HCT116 (cell line): ENCODE results near the gene MXI1. TPM values are rescaled to one million over a fixed set of nuclear protein-coding genes. Genes with fewer than 3 reads are reported as not detected.
"Not testable (repeated sequence)": the region's sequence is repeated elsewhere in the genome, so short reads cannot be mapped to it uniquely, and the experiment has no call there.

ENCODE experiments used
- ATAC-seq: fragments of 200-7000 bp; cut with Tn5 transposase; 2 replicates; pipeline ENCODE4 v1.9.1; 2020; ENCODE audit warnings: mild to moderate bottlenecking, moderate library complexity
- BruUV-seq: library from RNA; stranded (reverse); fragments of 400-500 nt; replicated peaks from 2 replicates; lab custom pipeline; 2021; lab: Mats Ljungman, UMichigan
- CTCF ChIA-PET: fragments of 300-600 bp; sonication (Branson Sonifier 250); formaldehyde crosslinking; loops from one replicate; lab custom pipeline; 2021; ENCODE audit warnings: antibody characterized with exemption; lab: Charles Lee
- POLR2A ChIA-PET: fragments of 300-600, 350-600 bp; sonication (Branson Sonifier 250); formaldehyde crosslinking; loops from one replicate; lab custom pipeline; 2021; ENCODE audit warnings: antibody characterized with exemption; lab: Charles Lee
- RAD21 ChIA-PET, 2 experiments: fragments of 300-600 bp; sonication (Branson Sonifier 250); formaldehyde crosslinking; loops; one replicate each; lab custom pipeline; 2023; ENCODE audit warnings: low total read pairs in 2 of 2; ENCODE audit not compliant: uncharacterized antibody in 2 of 2, unreplicated experiment in 2 of 2, low non-redundant PET in 1 of 2; lab: Charles Lee
- DNase-seq: peaks from one replicate; pipeline ENCODE4 v3.0.0-alpha.2; 2010; ENCODE audit warnings: low read depth, low spot score
- H2AFZ ChIP-seq: fragments of 200-600 bp; shearing (Covaris generic), sonication (generic); 2 replicates; pipeline ENCODE4 v1.6.1; 2017; ENCODE audit warnings: low read depth, mixed run types, mixed read lengths, antibody characterized with exemption, low read length; ENCODE audit not compliant: poor library complexity, severe bottlenecking
- H3K27ac ChIP-seq: 2 replicates; pipeline ENCODE4 v1.5.1; 2012; ENCODE audit warnings: low read depth, low read length
- H3K27me3 ChIP-seq: fragments of 200-600 bp; sonication (generic); 2 replicates; pipeline ENCODE4 v1.6.1; 2016; ENCODE audit warnings: mixed run types, low read length, mixed read lengths; ENCODE audit not compliant: insufficient read depth
- H3K36me3 ChIP-seq, 2 experiments: fragments of 200-500 bp in 1 of 2; fragments of 200-600 bp in 1 of 2; sonication (Bioruptor generic) in 1 of 2; sonication (generic) in 1 of 2; 2 replicates each; pipeline versions ENCODE4 v1.5.1 to v1.6.1; 2014 to 2016; ENCODE audit warnings: low read length in 2 of 2, inconsistent platforms in 1 of 2, mixed read lengths in 1 of 2, mixed run types in 1 of 2; ENCODE audit not compliant: insufficient read depth in 2 of 2, control insufficient read depth in 1 of 2
- H3K4me1 ChIP-seq, 2 experiments: fragments of 200-600 bp in 1 of 2; sonication (generic) in 1 of 2; 2 replicates each; pipeline versions ENCODE4 v1.5.1 to v1.6.1; 2012 to 2017; ENCODE audit warnings: low read length in 2 of 2, inconsistent platforms in 1 of 2, mild to moderate bottlenecking in 1 of 2, mixed read lengths in 1 of 2, mixed run types in 1 of 2, moderate library complexity in 1 of 2; ENCODE audit not compliant: insufficient read depth in 2 of 2, control insufficient read depth in 1 of 2
- H3K4me2 ChIP-seq: fragments of 200-600 bp; sonication (generic); 2 replicates; pipeline ENCODE4 v1.6.1; 2017; ENCODE audit warnings: mixed run types, low read length, mixed read lengths
- H3K4me3 ChIP-seq, 2 experiments: fragments of 200-600 bp in 1 of 2; sonication (generic) in 1 of 2; replicated peaks in 1 of 2; 2 replicates each; pipeline ENCODE4 v1.5.1; 2011 to 2016; ENCODE audit warnings: low read length in 2 of 2, control low read depth in 1 of 2, low read depth in 1 of 2, mild to moderate bottlenecking in 1 of 2, mixed read lengths in 1 of 2, mixed run types in 1 of 2
- H3K79me2 ChIP-seq: fragments of 200-600 bp; sonication (generic); 2 replicates; pipeline ENCODE4 v1.6.1; 2017; ENCODE audit warnings: mild to moderate bottlenecking, mixed run types, low read length, moderate library complexity, mixed read lengths; ENCODE audit not compliant: insufficient read depth
- H3K9ac ChIP-seq: fragments of 200-600 bp; sonication (generic); 2 replicates; pipeline ENCODE4 v1.6.1; 2016; ENCODE audit warnings: low read length, mixed read lengths
- H3K9me2 ChIP-seq: fragments of 200-600 bp; sonication (generic), shearing (Covaris generic); 2 replicates; pipeline ENCODE4 v1.6.1; 2017; ENCODE audit warnings: mixed run types, mild to moderate bottlenecking, moderate library complexity; ENCODE audit not compliant: insufficient read depth
- H3K9me3 ChIP-seq, 2 experiments: fragments of 200-500 bp in 1 of 2; fragments of 200-600 bp in 1 of 2; sonication (Bioruptor generic) in 1 of 2; sonication (generic) in 1 of 2; 2 replicates each; pipeline ENCODE4 v1.6.1; 2014 to 2017; ENCODE audit warnings: low read length in 2 of 2, mixed read lengths in 2 of 2, inconsistent platforms in 1 of 2, low read depth in 1 of 2, mild to moderate bottlenecking in 1 of 2, mixed run types in 1 of 2, moderate library complexity in 1 of 2; ENCODE audit not compliant: control insufficient read depth in 1 of 2, insufficient read depth in 1 of 2
- H4K20me1 ChIP-seq: fragments of 200-600 bp; sonication (generic), shearing (Covaris generic); 2 replicates; pipeline ENCODE4 v1.6.1; 2017; ENCODE audit warnings: mixed run types, mild to moderate bottlenecking, moderate library complexity; ENCODE audit not compliant: insufficient read depth
- CBX3 ChIP-seq: IDR thresholded peaks from 2 replicates; pipeline ENCODE4 v1.6.1; 2012; ENCODE audit warnings: low read depth
- CTCF ChIP-seq, 3 experiments: fragments of 200-600 bp in 1 of 3; sonication (generic) in 1 of 3; IDR thresholded peaks in 2 of 3; conservative IDR thresholded peaks in 1 of 3; 2 replicates each; pipeline ENCODE4 v1.5.1; 2012 to 2017; ENCODE audit warnings: low read depth in 2 of 3, low read length in 2 of 3, antibody characterized with exemption in 1 of 3, borderline replicate concordance in 1 of 3, control low read depth in 1 of 3, mild to moderate bottlenecking in 1 of 3, mixed read lengths in 1 of 3, mixed run types in 1 of 3, moderate library complexity in 1 of 3; ENCODE audit not compliant: insufficient read depth in 1 of 3
- POLR2A ChIP-seq: IDR thresholded peaks from 2 replicates; pipeline ENCODE4 v1.7.0; 2011; ENCODE audit warnings: borderline replicate concordance; ENCODE audit not compliant: insufficient read depth, insufficient read length; ENCODE audit errors: extremely low read depth
- SP1 ChIP-seq: IDR thresholded peaks from 2 replicates; pipeline ENCODE4 v1.6.1; 2012; ENCODE audit warnings: low read depth
- TCF7L2 ChIP-seq: IDR thresholded peaks from 2 replicates; pipeline ENCODE4 v1.7.0; 2011; ENCODE audit warnings: borderline replicate concordance, inconsistent platforms; ENCODE audit not compliant: insufficient read depth, insufficient read length; ENCODE audit errors: extremely low read depth
- YY1 ChIP-seq: IDR thresholded peaks from 2 replicates; pipeline ENCODE4 v1.6.1; 2011; ENCODE audit warnings: low read length, low read depth, moderate library complexity, mild to moderate bottlenecking; ENCODE audit not compliant: insufficient replicate concordance; ENCODE audit errors: extremely low read depth
- ZBTB33 ChIP-seq: IDR thresholded peaks from 2 replicates; pipeline ENCODE4 v1.6.1; 2011; ENCODE audit warnings: mild to moderate bottlenecking, low read length, moderate library complexity; ENCODE audit not compliant: insufficient replicate concordance; ENCODE audit errors: extremely low read depth
- ZFX ChIP-seq: fragments of 450-650 bp; IDR thresholded peaks from 2 replicates; pipeline ENCODE4 v1.6.1; 2017
- intact Hi-C: fragments of 100-400 bp; cut with micrococcal nuclease; formaldehyde crosslinking; loops from 2 replicates; pipeline ENCODE4 v1.10.0; 2022
- total RNA-seq: library from RNA; stranded (reverse); gene quantifications from one replicate; pipeline ENCODE4 v1.2.1, GENCODE V29; 2021; ENCODE audit not compliant: unreplicated experiment
- TF ChIP-seq, protein P1 (sequence below): IDR thresholded peaks from 2 replicates; pipeline ENCODE4 v1.6.1; 2012
- TF ChIP-seq, protein P2 (sequence below): IDR thresholded peaks from 2 replicates; pipeline ENCODE4 v1.6.1; 2012; ENCODE audit warnings: low read depth
- TF ChIP-seq, protein P3 (sequence below): IDR thresholded peaks from 2 replicates; pipeline ENCODE4 v1.6.1; 2012

MXI1 gene
- total RNA-seq, 1 experiment from 2014 or later, result 57.0 TPM

DNA sequence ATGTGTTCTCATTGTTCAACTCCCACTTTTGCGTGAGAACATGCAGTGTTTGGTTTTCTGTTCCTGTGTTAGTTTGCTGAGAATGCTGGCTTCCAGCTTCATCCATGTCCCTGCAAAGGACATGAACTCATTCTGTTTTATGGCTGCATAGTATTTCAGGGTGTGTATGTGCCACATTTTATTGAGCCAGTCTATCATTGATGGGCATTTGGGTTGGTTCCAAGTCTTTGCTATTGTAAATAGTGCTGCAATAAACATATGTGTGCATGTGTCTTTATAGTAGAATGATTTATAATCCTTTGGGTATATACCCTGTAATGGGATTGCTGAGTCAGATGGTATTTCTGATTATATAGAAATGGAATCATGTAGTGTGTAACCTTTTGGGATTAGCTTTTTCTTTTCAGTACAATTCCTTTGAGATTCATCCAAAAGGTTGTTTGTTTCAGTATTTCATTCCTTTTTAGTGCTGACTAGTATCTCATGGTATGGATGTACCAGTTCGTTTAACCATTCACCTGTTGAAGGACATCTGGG, 21.7 kb upstream of the MXI1 start:
- H3K79me2 ChIP-seq, H3K9ac ChIP-seq, H3K9me2 ChIP-seq, H3K4me2 ChIP-seq, DNase-seq, BruUV-seq, intact Hi-C loops, H3K9me3 ChIP-seq, ATAC-seq, H4K20me1 ChIP-seq, H3K27ac ChIP-seq, H3K4me1 ChIP-seq, H3K4me3 ChIP-seq, CTCF ChIA-PET, H3K36me3 ChIP-seq, H3K27me3 ChIP-seq, H2AFZ ChIP-seq, POLR2A ChIA-PET, RAD21 ChIA-PET: not testable (repeated sequence)

DNA sequence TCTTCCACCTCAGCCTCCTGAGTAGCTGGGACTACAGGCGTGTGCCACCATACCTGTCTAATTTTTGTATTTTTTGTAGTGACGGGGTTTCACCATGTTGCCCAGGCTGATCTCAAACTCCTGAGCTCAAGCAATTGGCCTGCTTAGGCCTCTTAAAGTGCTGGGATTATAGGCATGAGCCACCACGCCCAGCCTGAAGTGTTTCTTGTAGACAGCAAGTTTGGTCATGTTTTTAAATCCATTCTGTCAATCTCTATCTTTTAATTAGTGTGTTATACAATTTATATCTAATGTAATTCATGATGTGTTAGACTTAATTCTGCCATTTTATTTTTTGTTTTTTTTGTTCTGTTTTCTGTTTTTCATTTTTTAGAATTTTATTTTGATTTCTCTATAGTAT, 17.2 kb upstream of the MXI1 start:
- ChIA-PET POLR2A (no interaction called here), RAD21 (no interaction called here)
- Histone ChIP-seq H3K79me2 (no peaks in the 10 kb centered on the region), H3K27ac (no peak overlapping the region), H3K36me3 (no peaks in the 10 kb centered on the region), H3K9ac (no peak overlapping the region), H3K4me1 (no peaks in the 10 kb centered on the region), H3K27me3 (0 out of 2 replicates have a peak, but pooled peaks cover 8% of the 10 kb centered on the region), H3K4me3 (no peak overlapping the region), H3K4me2 (no peak overlapping the region)
- ATAC-seq (no peak), DNase-seq (no peak)
- intact Hi-C loops, result no loop called here
- no peak for TF ChIP-seq CTCF (IDR thresholded peaks at IDR 0.05 in 2 of 3, conservative IDR thresholded peaks at IDR 0.05 in 1 of 3; ENCODE audit: borderline replicate concordance in 1 of 3, insufficient read depth in 1 of 3, low read depth in 2 of 3, low read length in 2 of 3)
- no peak for TF ChIP-seq YY1
- TF ChIP-seq, protein P1, sequence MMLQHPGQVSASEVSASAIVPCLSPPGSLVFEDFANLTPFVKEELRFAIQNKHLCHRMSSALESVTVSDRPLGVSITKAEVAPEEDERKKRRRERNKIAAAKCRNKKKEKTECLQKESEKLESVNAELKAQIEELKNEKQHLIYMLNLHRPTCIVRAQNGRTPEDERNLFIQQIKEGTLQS, result no peak
- TF ChIP-seq SP1, result no peak
- TF ChIP-seq, protein P2, sequence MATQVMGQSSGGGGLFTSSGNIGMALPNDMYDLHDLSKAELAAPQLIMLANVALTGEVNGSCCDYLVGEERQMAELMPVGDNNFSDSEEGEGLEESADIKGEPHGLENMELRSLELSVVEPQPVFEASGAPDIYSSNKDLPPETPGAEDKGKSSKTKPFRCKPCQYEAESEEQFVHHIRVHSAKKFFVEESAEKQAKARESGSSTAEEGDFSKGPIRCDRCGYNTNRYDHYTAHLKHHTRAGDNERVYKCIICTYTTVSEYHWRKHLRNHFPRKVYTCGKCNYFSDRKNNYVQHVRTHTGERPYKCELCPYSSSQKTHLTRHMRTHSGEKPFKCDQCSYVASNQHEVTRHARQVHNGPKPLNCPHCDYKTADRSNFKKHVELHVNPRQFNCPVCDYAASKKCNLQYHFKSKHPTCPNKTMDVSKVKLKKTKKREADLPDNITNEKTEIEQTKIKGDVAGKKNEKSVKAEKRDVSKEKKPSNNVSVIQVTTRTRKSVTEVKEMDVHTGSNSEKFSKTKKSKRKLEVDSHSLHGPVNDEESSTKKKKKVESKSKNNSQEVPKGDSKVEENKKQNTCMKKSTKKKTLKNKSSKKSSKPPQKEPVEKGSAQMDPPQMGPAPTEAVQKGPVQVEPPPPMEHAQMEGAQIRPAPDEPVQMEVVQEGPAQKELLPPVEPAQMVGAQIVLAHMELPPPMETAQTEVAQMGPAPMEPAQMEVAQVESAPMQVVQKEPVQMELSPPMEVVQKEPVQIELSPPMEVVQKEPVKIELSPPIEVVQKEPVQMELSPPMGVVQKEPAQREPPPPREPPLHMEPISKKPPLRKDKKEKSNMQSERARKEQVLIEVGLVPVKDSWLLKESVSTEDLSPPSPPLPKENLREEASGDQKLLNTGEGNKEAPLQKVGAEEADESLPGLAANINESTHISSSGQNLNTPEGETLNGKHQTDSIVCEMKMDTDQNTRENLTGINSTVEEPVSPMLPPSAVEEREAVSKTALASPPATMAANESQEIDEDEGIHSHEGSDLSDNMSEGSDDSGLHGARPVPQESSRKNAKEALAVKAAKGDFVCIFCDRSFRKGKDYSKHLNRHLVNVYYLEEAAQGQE, result no peak
- TF ChIP-seq ZBTB33, result no peak
- no peak for TF ChIP-seq ZFX
- no peak for TF ChIP-seq CBX3
- TF ChIP-seq TCF7L2, result no peak
- TF ChIP-seq, protein P3, sequence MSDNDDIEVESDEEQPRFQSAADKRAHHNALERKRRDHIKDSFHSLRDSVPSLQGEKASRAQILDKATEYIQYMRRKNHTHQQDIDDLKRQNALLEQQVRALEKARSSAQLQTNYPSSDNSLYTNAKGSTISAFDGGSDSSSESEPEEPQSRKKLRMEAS, result no peak
- TF ChIP-seq POLR2A, result no peak
- TF ChIP-seq, all 23 proteins: peak for 0
- Histone ChIP-seq H2AFZ (no peak overlapping the region), H3K9me2 (no peaks in the 10 kb centered on the region), H4K20me1 (no peaks in the 10 kb centered on the region), H3K9me3 (no peaks in the 10 kb centered on the region)
- CTCF ChIA-PET, result interaction anchor here (2.6 kb wide), 1 partner anchor 17 kb away, joined by 12 read pairs; the partner anchor contains the start of gene MXI1
- no TSS peak for BruUV-seq
